GM18519 (cell line): Measurements from ENCODE around the gene FNIP1.
"Not testable (repeated sequence)": the region's sequence is repeated elsewhere in the genome, so short reads cannot be mapped to it uniquely, and the experiment has no call there.

Source experiments
- ATAC-seq: cut with Tn5 transposase; IDR thresholded peaks from one replicate; pipeline ENCODE4 v1.9.1; 2021; ENCODE audit warnings: mild to moderate bottlenecking, moderate library complexity; ENCODE audit not compliant: unreplicated experiment, low FRiP score

Gene FNIP1

GRCh38 chr5:131615957-131616356, 180.9 kb downstream of the FNIP1 start:
- ATAC-seq: no peak

DNA sequence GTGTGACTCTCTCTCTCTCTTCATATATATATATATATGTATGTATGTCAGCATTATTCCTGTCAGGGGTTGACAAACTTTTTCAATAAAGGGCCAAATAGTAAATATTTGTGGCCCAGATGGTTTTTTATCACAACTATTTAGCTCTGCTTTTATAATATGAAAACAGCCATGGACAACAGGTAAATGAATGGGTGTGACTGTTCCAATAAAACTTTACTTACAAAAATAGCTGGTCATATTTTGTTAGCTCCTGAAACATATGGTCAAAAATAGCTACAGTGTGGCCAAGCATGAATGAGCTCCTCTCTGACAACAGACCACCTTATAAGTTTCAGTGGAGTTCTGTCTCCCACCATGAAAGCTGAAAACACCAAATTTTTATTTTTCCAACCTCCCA, 183.4 kb downstream of the FNIP1 start:
- no peak for ATAC-seq

GRCh38 chr5:131611064-131611381, 185.8 kb downstream of the FNIP1 start:
- ATAC-seq: no peak

DNA sequence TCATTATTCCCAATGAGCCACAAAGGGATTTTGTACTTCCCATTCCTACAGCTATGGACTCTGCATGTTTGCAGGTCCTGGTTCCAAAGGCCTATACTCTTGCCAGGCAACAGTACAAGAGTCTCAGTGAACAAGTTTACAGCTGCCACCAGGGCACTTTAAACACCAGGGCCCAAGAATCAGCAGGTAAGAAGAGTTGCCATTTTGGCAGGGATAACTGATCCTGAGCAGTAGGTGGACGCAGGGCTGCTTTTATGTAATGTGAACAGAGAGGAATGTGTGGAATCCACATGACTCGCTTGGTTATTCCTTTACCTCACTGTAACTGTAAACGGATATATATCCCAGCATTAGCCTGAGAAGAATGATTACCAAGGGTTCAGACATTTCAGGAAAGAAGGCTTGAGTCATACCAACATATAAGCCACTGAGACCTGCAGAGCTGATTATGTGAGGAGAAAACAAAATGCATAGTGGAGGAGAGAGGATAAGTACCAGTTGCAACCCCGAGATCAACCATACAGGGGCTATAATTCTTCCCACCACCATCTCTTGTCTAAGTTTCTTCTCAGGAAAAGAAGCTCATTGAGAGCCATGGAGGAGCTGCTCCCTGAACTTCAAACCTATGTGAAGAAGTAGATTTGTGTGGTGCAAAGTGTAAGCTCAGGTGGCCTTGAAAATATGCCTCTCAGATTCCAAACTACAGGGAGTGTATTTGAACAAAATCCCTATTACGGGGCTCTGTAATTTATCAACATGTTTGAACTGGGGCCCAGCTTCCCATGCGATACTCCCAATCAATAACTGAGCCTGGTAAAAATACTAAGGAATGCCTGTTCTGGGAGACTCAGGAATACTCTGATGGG, 186.4 kb downstream of the FNIP1 start:
- no peak for ATAC-seq

- ATAC-seq: no peak
Measured at GRCh38 chr5:131609774-131610173, 187.0 kb downstream of the FNIP1 start.

DNA sequence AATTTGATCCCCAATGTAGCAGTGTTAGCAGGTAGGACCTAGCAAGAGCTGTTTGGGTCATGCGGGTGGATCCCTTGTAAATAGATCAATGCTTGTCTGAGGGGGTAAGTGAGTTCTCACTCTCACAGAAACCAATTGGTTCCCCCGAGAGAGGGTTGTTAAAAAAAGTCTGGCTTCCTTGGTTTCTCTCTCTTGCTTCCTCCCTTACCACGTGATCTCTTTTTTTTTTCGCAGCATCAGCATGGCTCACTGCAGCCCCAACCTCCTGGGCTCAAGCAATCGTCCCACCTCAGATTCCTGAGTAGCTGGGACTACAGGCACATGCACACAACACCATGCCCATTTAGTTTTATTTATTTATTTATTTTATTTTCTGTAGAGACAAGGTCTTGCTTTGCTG, 188.2 kb downstream of the FNIP1 start:
- ATAC-seq: no peak

GRCh38 chr5:131607903-131608540, 188.8 kb downstream of the FNIP1 start:
- no peak for ATAC-seq

DNA sequence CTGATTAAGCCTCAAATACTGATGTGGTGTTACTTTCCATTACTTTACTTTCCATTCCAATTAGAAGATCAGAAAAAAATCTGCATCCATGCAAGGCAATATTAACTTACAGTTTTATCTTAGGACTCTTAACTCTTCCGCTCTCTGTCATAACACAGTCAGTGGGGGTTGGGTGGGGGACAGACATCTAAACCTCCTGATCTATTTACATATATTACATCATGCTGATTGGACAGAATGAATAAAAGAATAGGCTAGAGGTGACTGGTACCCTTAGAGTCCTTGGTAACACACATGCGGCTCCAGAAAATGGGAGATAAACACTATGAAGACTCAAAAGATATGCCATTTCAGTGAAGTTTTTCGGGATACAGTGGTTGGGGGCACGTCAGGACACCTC, 189.4 kb downstream of the FNIP1 start:
- no peak for ATAC-seq

- no peak for ATAC-seq
Measured at GRCh38 chr5:131605086-131605485, 191.7 kb downstream of the FNIP1 start.

DNA sequence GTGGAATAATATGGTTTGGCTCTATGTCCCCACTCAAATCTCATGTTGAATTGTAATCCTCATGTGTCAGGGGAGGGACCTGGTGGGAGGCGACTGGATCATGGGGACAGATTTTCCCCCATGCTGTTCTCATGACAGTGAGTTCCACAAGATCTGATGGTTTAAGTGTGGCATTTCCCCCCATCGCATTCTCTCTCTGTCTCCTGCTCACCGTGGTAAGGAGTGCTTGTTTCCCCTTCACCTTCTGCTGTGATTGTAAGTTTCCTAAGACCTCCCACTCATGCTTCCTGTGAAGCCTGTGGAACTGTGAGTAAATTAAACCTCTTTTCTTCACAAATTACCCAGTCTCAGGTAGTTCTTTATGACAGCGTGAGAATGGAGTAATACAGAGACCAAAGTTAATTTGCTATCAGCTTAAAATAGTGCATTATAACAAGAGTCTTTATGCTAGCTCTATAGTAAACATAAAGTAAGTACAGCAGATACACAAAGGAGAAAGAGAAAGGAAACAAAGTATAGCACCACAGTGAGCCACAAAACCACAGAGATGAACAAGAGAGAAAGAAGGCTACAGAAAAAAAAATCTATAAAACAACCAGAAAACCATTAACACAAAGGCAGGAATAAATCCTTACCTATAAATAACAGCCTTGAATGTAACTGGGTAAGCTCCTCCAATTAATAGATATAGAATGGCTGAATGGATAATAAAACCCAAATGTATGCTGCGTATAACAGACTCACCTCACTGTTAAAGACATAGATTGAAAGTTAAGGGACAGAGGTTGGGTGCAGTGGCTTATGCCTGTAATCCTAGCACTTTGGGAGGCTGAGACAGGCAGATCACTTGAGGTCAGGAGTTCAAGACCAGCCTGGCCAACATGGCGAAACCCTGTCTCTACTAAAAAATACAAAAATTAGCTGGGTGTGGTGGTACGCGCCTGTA, 201.5 kb downstream of the FNIP1 start:
- ATAC-seq: peak; percentile 70

- ATAC-seq: no peak
Measured at GRCh38 chr5:131593921-131594320, 202.9 kb downstream of the FNIP1 start.

DNA sequence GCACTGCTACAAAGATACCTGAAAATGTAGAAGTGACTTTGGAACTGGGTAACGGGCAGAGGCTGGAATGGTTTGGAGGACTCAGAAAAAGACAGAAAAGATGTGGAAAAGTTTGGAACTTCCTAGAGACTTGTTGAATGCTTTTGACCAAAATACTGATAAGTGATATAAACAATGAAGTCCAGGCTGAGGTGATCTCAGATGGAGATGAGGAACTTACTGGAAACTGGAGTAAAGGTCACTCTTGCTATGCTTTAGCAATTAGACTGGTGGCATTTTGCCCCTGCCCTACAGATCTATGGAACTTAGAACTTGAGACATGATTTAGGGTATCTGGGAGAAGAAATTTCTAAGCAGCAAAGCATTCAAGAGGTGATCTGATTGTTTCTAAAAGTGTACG, 203.4 kb downstream of the FNIP1 start:
- not testable (repeated sequence) for ATAC-seq
